Skeletal muscle cell (primary cell): ENCODE results near the gene RIC1.

Experiments
- DNase-seq: peaks from one replicate; pipeline ENCODE4 v3.0.0-alpha.2; 2010; ENCODE audit warnings: low read depth
- H3K4me3 ChIP-seq: 2 replicates; pipeline ENCODE4 v1.5.1; 2011; ENCODE audit warnings: low read depth, mild to moderate bottlenecking, control low read depth, low read length, moderate library complexity

RIC1 gene

DNA sequence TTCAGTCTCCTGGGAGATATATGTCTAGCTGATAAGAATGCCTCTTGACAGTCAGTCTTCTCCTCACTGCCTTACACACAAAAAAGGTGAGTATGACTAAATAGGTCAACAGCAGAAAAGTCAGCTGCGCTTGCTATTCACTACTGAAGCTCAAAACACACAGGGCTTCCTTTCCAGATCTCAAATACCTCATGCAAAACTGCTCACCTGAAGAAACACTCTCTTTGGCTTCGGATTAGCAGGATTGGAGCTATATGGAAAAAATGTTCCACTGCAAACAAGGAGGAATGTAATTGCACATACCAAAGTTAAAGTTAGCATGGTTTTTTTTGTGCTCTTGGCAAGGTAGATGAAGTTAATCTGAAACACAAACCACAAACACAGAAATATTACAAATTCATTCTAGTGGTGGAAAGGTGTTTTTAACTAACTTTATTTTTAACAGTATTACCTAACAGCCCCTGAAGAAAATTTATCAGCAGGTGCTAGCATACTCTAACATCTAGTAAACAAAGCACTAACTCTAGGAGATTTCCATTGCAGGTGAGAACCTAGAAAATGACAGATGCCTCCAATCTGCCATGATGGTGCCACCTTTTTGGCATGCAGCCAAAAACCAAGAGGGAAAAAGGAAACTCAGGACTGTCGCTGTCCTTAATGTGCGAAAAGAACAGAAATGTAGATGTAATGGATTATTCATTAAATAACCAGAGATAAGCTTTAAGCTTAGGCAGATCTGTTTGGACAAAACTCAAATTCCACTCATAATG, 172.2 kb downstream of the RIC1 start:
- H3K4me3 ChIP-seq = no peak overlapping the region
- DNase-seq = no peak

DNA sequence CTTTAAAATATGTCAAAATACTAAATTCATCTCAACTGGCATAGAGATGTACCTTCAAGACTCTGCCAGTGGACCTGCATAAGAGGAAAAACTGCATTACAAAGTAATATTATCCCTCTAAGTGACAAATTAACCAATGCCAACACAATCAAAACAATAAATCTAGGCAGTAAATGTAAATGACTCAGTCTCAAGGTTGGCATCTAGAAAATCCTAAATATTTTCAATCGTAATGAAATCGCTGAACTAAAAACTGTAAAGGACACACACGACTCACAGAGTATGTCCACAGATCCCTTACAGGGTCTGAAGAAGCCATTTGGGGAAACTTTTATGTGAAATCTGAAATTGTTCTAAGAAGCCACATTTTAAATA, 172.8 kb downstream of the RIC1 start:
- DNase-seq = no peak
- H3K4me3 ChIP-seq = no peak overlapping the region

DNA sequence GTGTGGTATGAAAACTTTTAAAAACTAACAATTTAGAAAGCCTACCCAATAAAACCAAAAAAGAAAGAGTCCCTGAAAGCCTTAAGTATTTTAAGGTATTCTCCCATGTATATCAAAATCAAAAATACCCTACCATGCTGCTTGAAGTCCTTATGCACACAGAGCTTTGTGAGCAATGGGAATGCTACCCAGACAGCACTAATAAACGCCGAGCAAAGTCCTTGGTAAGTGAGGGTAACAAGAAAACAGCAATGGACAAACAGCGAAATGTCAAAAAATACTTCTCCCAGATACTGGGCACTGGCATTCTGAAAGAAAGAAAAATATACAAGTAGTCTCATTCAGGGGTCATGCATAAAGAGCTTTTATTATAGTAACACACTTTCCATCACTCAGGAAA, 176.6 kb downstream of the RIC1 start:
- DNase-seq = no peak
- H3K4me3 ChIP-seq = no peak overlapping the region

DNA sequence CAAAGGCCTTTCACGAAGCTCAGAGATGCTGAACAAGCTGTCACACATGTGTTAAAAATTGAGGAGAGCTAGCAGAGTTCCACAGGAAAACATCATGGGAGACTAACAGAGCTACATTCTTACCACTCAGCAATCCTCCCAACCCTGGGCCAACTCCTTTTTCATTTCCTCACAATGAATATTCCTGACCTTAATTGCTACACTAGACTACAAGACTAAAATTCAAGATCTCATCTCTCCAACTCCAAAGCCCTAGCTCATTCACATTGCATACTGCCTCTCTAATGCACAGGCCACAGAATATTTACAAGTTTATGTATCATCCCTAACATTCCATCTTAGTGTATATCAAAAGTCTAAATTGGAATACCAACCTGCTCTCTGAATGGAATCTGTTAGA, 182.8 kb downstream of the RIC1 start:
- H3K4me3 ChIP-seq = no peak overlapping the region
- no peak for DNase-seq

DNA sequence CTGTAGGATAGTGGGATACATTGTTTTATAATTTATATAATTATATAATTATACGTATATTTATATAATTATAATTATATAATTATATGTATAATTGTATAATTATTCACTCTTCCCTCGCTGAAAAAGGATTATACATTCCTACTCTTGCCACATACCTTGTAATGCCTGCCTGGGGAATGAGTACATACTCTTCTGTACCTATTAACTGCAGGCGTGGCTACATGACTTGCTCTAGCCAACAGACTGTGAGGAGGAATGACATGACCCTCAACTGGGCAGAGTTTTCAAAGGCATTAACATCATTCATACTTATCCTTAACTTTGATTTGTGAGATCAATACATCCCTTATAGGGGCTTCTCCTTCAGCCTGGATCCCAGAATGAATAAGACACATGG, 184.9 kb downstream of the RIC1 start:
- DNase-seq = no peak
- no peak overlapping the region for H3K4me3 ChIP-seq

DNA sequence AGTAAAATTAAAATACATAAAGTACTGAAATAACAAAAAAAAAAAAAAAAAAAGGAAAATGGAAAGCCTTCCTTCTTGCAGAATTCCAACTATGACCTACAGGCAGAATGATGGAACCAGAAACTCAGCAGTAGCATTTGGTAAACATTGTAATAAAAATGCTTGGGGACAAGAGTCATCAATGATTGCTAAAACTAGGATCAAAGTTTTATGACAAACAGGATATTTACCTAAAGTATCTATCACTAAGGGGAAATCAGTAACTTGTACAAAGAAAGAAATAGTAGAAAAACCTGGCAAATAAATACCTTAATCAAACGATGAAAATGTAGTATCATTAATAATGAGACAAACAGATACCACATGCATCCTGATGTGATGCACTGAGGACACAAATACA, 186.6 kb downstream of the RIC1 start:
- DNase-seq = no peak
- no peak overlapping the region for H3K4me3 ChIP-seq

DNA sequence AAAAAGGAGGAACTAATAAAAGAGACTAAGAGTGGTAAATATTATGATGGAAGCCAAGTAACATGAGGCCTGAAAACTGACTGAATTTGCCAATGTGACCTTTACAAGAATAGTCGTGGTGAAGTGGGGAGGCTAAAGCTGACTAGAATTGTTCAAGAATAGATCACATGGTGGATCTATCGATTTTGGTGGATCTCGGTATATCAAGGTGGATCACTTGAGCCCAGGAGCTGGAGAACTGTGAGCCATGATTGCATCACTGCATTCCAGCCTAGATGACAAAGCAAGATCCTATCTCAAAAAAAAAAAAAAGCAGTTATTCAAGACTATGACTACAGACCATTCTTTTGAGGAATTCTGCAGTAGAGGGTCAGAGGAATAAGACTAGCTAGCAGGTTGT, 189.0 kb downstream of the RIC1 start:
- peak; percentile 15 for DNase-seq
- no peak overlapping the region for H3K4me3 ChIP-seq

DNA sequence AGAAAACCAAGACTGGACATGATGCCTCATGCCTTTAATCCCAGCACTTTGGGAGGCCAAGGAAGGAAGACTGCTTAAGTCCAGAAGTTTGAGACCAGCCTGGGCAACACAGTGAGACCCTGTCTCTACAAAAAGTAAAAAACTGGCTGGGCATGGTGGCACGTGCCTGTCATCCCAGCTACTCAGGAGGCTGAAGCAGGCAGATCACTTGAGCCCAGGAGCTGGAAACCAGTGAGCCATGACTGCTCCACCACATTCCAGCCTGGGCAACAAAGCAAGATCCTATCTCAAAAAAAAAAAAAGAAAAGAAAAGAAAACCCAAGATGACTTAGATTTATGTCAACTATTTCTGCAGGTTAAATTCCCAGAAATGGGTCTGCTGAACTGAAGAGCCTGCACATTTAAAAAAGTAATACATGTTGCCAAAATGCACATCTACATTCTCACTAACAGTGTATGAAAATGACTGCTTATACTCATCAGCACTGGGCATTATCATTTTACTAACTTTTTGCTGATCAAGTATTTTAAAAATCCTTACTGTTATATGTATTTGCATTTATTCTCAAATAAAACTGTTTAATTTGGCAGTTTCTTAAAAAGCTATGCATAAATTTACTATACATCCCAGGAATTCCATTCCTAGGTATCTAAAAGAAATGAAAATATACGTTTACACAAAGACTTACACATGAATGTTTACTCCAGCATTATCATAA, 189.7 kb downstream of the RIC1 start:
- H3K4me3 ChIP-seq = no peak overlapping the region
- DNase-seq = no peak

DNA sequence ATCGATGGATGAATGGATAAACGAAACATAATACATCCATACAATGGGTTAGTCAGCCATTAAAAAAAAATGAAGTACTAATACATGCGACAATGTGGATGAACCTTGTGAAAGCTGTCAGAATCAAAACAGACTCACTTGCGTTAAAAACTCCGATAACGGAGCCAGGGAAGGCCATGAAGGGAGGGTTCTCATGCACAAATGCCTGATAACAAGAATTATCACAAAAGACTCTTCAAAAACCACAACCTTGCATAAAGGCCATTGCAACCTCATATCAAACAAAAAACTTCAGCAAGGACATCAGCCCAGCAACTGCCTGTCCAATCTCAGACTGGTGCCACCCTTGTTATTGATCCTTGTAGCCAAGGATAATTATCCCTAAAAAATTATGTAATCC, 190.3 kb downstream of the RIC1 start:
- DNase-seq = no peak
- H3K4me3 ChIP-seq = no peak overlapping the region

DNA sequence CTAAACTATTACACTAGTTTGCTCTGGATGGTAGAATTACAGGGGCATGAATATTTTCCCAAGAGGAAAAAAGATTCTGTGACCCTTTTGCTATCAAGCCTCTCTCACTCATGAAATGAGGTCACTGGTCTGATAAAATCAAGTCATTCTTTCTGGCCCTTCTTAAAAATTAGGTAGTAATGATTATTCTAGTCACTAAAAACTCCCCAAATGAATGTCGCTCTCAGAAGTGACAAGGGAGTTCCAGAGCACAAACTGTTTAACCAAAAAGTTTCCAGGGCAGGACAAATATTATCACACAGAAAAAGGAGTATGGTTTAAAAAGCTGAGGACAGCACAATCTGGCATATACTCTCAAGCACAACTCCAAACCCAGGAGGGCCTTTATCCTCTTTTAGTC, 191.5 kb downstream of the RIC1 start:
- DNase-seq = no peak
- no peak overlapping the region for H3K4me3 ChIP-seq

DNA sequence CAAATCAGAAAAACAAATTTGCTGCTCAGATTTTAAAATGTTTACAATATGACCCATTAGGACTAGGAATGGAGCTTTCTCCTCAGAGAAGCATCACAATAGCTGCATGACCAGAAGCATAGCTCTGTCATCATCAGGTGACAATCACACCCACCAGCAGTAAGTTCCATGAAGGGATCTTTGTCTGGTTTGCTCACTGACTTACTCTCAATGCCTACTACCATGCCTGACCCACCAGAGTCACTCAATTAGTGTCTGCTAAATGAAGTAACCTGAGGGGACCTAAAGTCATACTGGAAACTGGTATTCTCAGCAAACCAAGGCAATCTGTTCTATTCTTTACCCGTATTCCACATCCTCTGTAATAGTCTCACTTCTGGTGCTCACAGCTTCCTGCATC, 196.3 kb downstream of the RIC1 start:
- no peak for DNase-seq
- no peak overlapping the region for H3K4me3 ChIP-seq
